Body of pancreas (tissue), 4 donors: ENCODE data around the gene ZNF157. TPM values are rescaled to one million over a fixed set of nuclear protein-coding genes. Genes with fewer than 3 reads are reported as not detected.

ENCODE experiments used
- ATAC-seq: fragments of 150-250 bp; one replicate; pipeline ENCODE4 v1.9.1; 2016
- DNase-seq, 4 donors: peaks; one replicate each; pipeline ENCODE4 v3.0.0-alpha.2; 2019
- H3K27ac ChIP-seq, 4 donors: fragments of 200-600 bp; sonication (generic); 1 replicate in 3 of 4; 2 replicates in 1 of 4; pipeline versions ENCODE4 v1.5.1 to v1.6.1; 2016 to 2019; ENCODE audit warnings: mild to moderate bottlenecking in 1 of 4, mixed read lengths in 1 of 4, moderate library complexity in 1 of 4
- H3K27me3 ChIP-seq, 2 donors: fragments of 200-600 bp; sonication (generic); one replicate each; pipeline ENCODE4 v1.6.0; 2016; ENCODE audit warnings: mild to moderate bottlenecking in 1 of 2
- H3K36me3 ChIP-seq, 2 donors: fragments of 200-600 bp; sonication (generic); replicated peaks in 1 of 2; 2 replicates each; pipeline ENCODE4 v1.5.1; 2016; ENCODE audit warnings: low read depth in 2 of 2; ENCODE audit not compliant: insufficient read depth in 1 of 2
- H3K4me1 ChIP-seq: fragments of 200-600 bp; sonication (generic); one replicate; pipeline ENCODE4 v1.6.0; 2016
- H3K4me3 ChIP-seq, 2 donors: fragments of 200-600 bp; sonication (generic); 1 replicate in 1 of 2; 2 replicates in 1 of 2; pipeline ENCODE4 v1.5.1; 2016 to 2019
- H3K9me3 ChIP-seq, 3 donors: fragments of 200-600 bp; sonication (generic); 1 replicate in 2 of 3; 2 replicates in 1 of 3; pipeline ENCODE4 v1.5.1; 2016
- CTCF ChIP-seq, 7 experiments: fragments of 450-650 bp in 4 of 7; fragments of 200-600 bp in 3 of 7; sonication (generic) in 3 of 7; IDR thresholded peaks; one replicate each; pipeline ENCODE4 v1.5.1; 2016 to 2019; ENCODE audit warnings: antibody characterized with exemption in 7 of 7
- POLR2A ChIP-seq, 3 donors: fragments of 450-650 bp; IDR thresholded peaks; one replicate each; pipeline ENCODE4 v1.6.1; 2016; ENCODE audit warnings: antibody characterized with exemption in 3 of 3, mild to moderate bottlenecking in 2 of 3
- WGBS, 2 donors: methylation state at CpG; one replicate each; pipeline ENCODE4 v1.1.5; 2017; 5-methylcytosine and 5-hydroxymethylcytosine counted together
- intact Hi-C: fragments of 100-400 bp; cut with DNase I; formaldehyde crosslinking; loops from one replicate; pipeline ENCODE4 v1.15.1; 2023
- total RNA-seq, 2 donors: library from RNA; depleted of rRNA; stranded (reverse); fragments of >200 nt; gene quantifications; one replicate each; pipeline ENCODE4 v1.1.0, GENCODE V29; 2016

The ZNF157 gene
- total RNA-seq, 2 donors from 2014 or later = 0.26 TPM; not detected in 1

GRCh38 chrX:47390780-47391179 lies 20.4 kb downstream of the ZNF157 start:
- Histone ChIP-seq H3K27me3 (no peaks in the 10 kb centered on the region), H3K4me3 (no peak overlapping the region), H3K27ac (no peak overlapping the region), H3K4me1 (no peaks in the 10 kb centered on the region), H3K9me3 (no peaks in the 10 kb centered on the region), H3K36me3 (no peaks in the 10 kb centered on the region)
- intact Hi-C loops = no loop called here
- no peak for ATAC-seq
- 50 to 71% methylated on average over 1 of the region's 1 CpG for WGBS, 2 donors
- no peak for TF ChIP-seq CTCF (IDR thresholded peaks at IDR 0.05)
- no peak for DNase-seq

GRCh38 chrX:47413179-47413594 lies 42.8 kb downstream of the ZNF157 start:
- no peaks in the 10 kb centered on the region for H3K27me3 ChIP-seq
- intact Hi-C loops = no loop called here
- no peaks in the 10 kb centered on the region for H3K4me1 ChIP-seq
- TF ChIP-seq POLR2A (IDR thresholded peaks at IDR 0.05) = no peak
- TF ChIP-seq CTCF (IDR thresholded peaks at IDR 0.05) = no peak
- no peaks in the 10 kb centered on the region for H3K9me3 ChIP-seq
- no peak overlapping the region for H3K4me3 ChIP-seq
- no peak overlapping the region for H3K27ac ChIP-seq
- DNase-seq = no peak
- H3K36me3 ChIP-seq = no peaks in the 10 kb centered on the region
- 81 to 95% methylated on average over 8 of the region's 8 CpGs for WGBS, 2 donors
- no peak for ATAC-seq

- no peak for DNase-seq
Observed at GRCh38 chrX:47420265-47420664, 49.9 kb downstream of the ZNF157 start.

GRCh38 chrX:47420962-47421361 lies 50.6 kb downstream of the ZNF157 start:
- Histone ChIP-seq H3K9me3 (no peaks in the 10 kb centered on the region), H3K27ac (no peak overlapping the region), H3K4me1 (no peaks in the 10 kb centered on the region), H3K36me3 (no peaks in the 10 kb centered on the region), H3K4me3 (no peak overlapping the region), H3K27me3 (no peaks in the 10 kb centered on the region)
- WGBS, 2 donors = 45 to 58% methylated on average over 1 to 5 of the region's 5 CpGs
- TF ChIP-seq CTCF (IDR thresholded peaks at IDR 0.05) (no peak), POLR2A (IDR thresholded peaks at IDR 0.05) (no peak)
- intact Hi-C loops = no loop called here
- DNase-seq (no peak), ATAC-seq (no peak)

More at GRCh38 chrX:47420265-47420664, 49.9 kb downstream of the ZNF157 start:
- Histone ChIP-seq H3K4me3 (no peak overlapping the region), H3K36me3 (no peaks in the 10 kb centered on the region), H3K27ac (no peak overlapping the region), H3K4me1 (no peaks in the 10 kb centered on the region), H3K27me3 (no peaks in the 10 kb centered on the region), H3K9me3 (no peaks in the 10 kb centered on the region)
- intact Hi-C loops = no loop called here
- WGBS, 2 donors = 83 to 100% methylated on average over 3 of the region's 4 CpGs
- ATAC-seq = no peak
- no peak for TF ChIP-seq POLR2A (IDR thresholded peaks at IDR 0.05)
- no peak for TF ChIP-seq CTCF (IDR thresholded peaks at IDR 0.05)

- intact Hi-C loops = no loop called here
- ATAC-seq = no peak
- TF ChIP-seq POLR2A (IDR thresholded peaks at IDR 0.05) (no peak), CTCF (IDR thresholded peaks at IDR 0.05) (no peak)
- H3K9me3 ChIP-seq = no peaks in the 10 kb centered on the region
- H3K27ac ChIP-seq = no peak overlapping the region
- no peaks in the 10 kb centered on the region for H3K36me3 ChIP-seq
- H3K4me1 ChIP-seq = no peaks in the 10 kb centered on the region
- no peak overlapping the region for H3K4me3 ChIP-seq
- DNase-seq = no peak
- no peaks in the 10 kb centered on the region for H3K27me3 ChIP-seq
- WGBS, 2 donors = 75 to 87% methylated on average over 2 of the region's 2 CpGs
Observed at GRCh38 chrX:47422444-47422843, 52.1 kb downstream of the ZNF157 start.
